Measurements from ENCODE around the gene DDX27. TPM values are rescaled to one million over a fixed set of nuclear protein-coding genes. Genes with fewer than 3 reads are reported as not detected.

DDX27 gene
- total and polyA plus RNA-seq, 2 of the 8 experiments (the other 6 are each of a cell fraction or from before 2014, with no cell fraction given), result 42.7 to 51.0 TPM

- TF ChIP-seq KDM1A (IDR thresholded peaks at IDR 0.05; ENCODE audit: borderline replicate concordance, low read length), result no peak
- TF ChIP-seq SP4 (IDR thresholded peaks at IDR 0.05; ENCODE audit: low read length), result peak; percentile 60; the same call in 1 of the 2 replicates
- TF ChIP-seq, protein P1, sequence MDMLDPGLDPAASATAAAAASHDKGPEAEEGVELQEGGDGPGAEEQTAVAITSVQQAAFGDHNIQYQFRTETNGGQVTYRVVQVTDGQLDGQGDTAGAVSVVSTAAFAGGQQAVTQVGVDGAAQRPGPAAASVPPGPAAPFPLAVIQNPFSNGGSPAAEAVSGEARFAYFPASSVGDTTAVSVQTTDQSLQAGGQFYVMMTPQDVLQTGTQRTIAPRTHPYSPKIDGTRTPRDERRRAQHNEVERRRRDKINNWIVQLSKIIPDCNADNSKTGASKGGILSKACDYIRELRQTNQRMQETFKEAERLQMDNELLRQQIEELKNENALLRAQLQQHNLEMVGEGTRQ (IDR thresholded peaks at IDR 0.05; ENCODE audit: low read length), result no peak
- no peak for TF ChIP-seq MAFK (IDR thresholded peaks at IDR 0.05; ENCODE audit: low read depth, low read length)
- peak; percentile 99 for TF ChIP-seq GTF2F1 (IDR thresholded peaks at IDR 0.05; ENCODE audit: borderline replicate concordance, low read depth, low read length)
- peak; percentile 94 for TF ChIP-seq YY1 (IDR thresholded peaks at IDR 0.05; ENCODE audit: low read depth, low read length)
- TF ChIP-seq MAX (IDR thresholded peaks at IDR 0.05), result peak; percentile 79
- TF ChIP-seq HDAC2 (IDR thresholded peaks at IDR 0.05; ENCODE audit: borderline replicate concordance in 1 of 2, low read depth in 2 of 2, low read length in 2 of 2), result no peak
- no peak for TF ChIP-seq EZH2 (IDR thresholded peaks at IDR 0.05; ENCODE audit: low read depth, low read length, severe bottlenecking)
- peak; percentile 69 for TF ChIP-seq SAP30 (IDR thresholded peaks at IDR 0.05; ENCODE audit: insufficient read depth, insufficient replicate concordance, low read length)
Observed at GRCh38 chr20:49278036-49278817, 59.0 kb downstream of the DDX27 start, which contains the start of gene ZNFX1 (continued).

Data from H1 (cell line).